ENCODE results near the gene DAPK1.

DAPK1 gene

DNA sequence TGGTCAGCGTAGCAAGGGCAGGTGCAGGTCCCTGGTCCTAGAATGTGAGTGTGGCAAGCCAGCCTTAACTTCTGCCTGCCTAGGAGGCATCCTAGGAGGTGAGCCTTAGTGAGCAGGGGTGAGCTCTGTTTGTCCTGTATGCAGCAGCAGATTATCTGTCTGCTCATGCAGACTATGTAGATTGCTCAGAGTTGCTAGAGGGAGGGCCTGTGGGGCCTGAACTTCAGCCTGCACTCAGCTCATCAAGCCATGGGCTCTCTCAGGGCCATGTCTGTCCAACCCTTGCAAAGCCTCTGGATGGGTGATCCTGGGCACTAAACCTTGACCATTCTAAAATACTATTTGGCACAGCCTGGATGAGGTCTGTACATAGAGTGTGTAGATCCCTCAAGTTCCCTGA, 219.8 kb downstream of the DAPK1 start:
- Histone ChIP-seq H3K27ac (no peak overlapping the region), H3K36me3 (no peaks in the 10 kb centered on the region), H3K27me3 (no peaks in the 10 kb centered on the region), H3K4me3 (no peak overlapping the region), H3K9me3 (no peaks in the 10 kb centered on the region), H3K4me1 (peaks cover 0 to 24% (median 10%) of the 10 kb centered on the region in 4 donors)
- no peak for TF ChIP-seq CTCF (IDR thresholded peaks at IDR 0.05)
- DNase-seq: no peak
- intact Hi-C loops (cut with DNase I; ENCODE audit: low total_unique reads): loop anchor here (10.0 kb wide), 1 partner anchor 1277 kb away; the partner anchor contains the start of gene S1PR3

DNA sequence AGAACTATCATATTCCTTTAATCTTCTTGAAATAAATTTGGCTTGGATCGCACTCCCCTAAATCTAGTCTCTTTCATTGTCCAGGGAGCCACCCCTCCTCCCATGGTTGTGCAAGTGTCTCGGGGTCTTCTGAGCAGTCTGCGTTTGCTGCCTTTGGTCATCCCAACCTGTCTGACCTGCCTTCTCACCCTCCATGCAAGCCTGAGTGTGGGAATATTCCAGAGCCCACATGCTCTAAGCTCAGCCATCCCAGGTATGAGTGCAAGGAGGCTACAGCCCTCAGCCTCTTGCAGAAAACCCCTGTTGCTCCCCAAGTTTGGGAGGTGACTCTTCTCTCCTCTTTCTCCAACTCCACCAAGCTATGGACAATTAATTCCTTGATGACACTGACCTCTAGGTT, 220.6 kb downstream of the DAPK1 start:
- Histone ChIP-seq H3K4me3 (no peak overlapping the region), H3K27me3 (no peaks in the 10 kb centered on the region), H3K9me3 (no peaks in the 10 kb centered on the region), H3K4me1 (peaks cover 0 to 19% (median 9%) of the 10 kb centered on the region in 4 donors), H3K27ac (no peak overlapping the region), H3K36me3 (no peaks in the 10 kb centered on the region)
- no peak for TF ChIP-seq CTCF (IDR thresholded peaks at IDR 0.05)
- intact Hi-C loops (cut with DNase I; ENCODE audit: low total_unique reads): loop anchor here (10.0 kb wide), 1 partner anchor 1277 kb away; the partner anchor contains the start of gene S1PR3
- DNase-seq: no peak

DNA sequence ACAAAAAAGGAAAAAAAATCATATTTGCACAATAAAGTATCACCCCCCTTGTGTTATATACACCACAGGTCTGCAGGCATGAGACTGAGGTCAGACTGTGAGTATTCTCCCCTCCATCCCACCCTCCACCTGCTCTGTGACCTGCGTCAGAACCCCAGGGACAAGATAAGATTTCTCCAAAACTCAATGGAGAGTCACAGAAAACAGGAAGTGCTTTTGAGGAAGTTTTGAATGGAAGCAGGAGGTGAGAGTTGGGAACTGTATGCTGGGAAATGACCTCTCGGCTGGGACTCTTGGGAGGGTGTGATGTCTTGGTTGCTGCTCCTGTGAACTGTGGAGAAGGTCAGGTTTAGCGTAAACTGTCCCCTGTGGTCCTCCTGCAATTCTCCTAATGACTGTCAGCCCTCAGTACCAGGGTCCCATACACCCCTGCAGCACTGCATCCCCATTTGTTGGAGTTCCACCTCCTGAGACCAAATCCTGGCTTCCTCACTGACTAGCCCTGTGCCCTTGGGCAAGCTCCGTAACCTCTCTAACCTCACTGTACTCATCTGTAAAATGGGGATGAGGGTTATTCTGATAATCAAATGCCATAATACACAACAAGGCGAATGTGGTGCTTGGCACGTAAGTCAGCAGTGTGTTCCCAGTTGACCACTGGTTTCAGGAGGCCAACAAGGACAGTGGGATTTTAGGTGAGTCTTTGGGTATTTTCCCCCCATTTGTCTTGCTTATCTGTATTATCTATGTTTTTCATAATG, 221.4 kb downstream of the DAPK1 start:
- Histone ChIP-seq H3K4me1 (peaks cover 0 to 11% (median 6%) of the 10 kb centered on the region in 4 donors), H3K4me3 (no peak overlapping the region), H3K27me3 (no peaks in the 10 kb centered on the region), H3K36me3 (no peaks in the 10 kb centered on the region), H3K9me3 (no peaks in the 10 kb centered on the region), H3K27ac (no peak overlapping the region)
- TF ChIP-seq CTCF (IDR thresholded peaks at IDR 0.05): no peak
- intact Hi-C loops (cut with DNase I; ENCODE audit: low total_unique reads): loop anchor here (10.0 kb wide), 1 partner anchor 1276 kb away; the partner anchor contains the start of gene S1PR3
- no peak for DNase-seq

GRCh38 chr9:87720173-87720572, 222.5 kb downstream of the DAPK1 start:
- no peaks in the 10 kb centered on the region for H3K27me3 ChIP-seq
- no peak for DNase-seq
- no peaks in the 10 kb centered on the region for H3K4me1 ChIP-seq
- no peak overlapping the region for H3K4me3 ChIP-seq
- H3K9me3 ChIP-seq: no peaks in the 10 kb centered on the region
- intact Hi-C loops (cut with DNase I; ENCODE audit: low total_unique reads): no loop called here
- no peaks in the 10 kb centered on the region for H3K36me3 ChIP-seq
- no peak for TF ChIP-seq CTCF (IDR thresholded peaks at IDR 0.05)
- no peak overlapping the region for H3K27ac ChIP-seq

DNA sequence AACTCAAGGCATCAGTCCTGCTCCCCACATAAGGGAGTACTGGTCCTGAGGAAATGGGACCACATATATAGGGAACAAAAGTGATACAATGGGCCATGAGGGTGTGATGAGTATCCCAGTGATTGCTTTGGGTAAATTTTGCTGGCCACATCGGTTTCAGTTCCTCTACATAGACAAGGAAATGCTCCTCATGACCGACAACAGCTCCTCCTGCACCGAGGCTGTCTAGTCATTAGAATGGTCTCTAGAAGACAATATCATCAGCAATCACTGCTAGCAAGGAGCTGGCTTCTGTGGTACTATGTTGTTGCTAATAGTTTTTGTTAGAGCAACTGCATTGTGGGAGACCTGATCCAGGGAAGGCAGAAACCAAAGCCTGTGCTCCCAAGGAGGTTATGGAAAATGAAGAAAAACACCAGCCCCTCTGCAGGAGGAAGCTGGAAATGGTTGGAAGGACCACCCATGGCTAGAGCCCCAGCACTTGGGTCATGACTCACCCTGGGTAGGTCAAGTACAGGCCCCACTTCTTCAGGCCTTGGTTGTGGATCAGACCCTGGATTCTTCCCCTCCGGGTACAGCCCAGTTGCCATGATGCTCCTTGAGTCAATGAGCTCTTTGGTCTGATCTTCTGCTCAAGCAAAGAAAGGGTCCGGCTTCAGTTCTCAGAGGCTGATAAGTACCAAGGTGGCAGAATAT, 224.9 kb downstream of the DAPK1 start:
- Histone ChIP-seq H3K36me3 (peaks cover 0 to 2% (median under 1%) of the 10 kb centered on the region in 3 donors), H3K27ac (no peak overlapping the region), H3K4me1 (peaks cover 0 to 11% (median 9%) of the 10 kb centered on the region in 4 donors), H3K4me3 (no peak overlapping the region), H3K27me3 (no peaks in the 10 kb centered on the region), H3K9me3 (no peaks in the 10 kb centered on the region)
- DNase-seq: peak in 1 of 2 donors; percentile 65
- intact Hi-C loops (cut with DNase I; ENCODE audit: low total_unique reads): no loop called here
- no peak for TF ChIP-seq CTCF (IDR thresholded peaks at IDR 0.05)

Measured in tibial artery (tissue), 4 donors.